GM21423 (cell line): ENCODE data around the gene NFKBIB.
A peak's percentile ranks its signal among the peaks of the same experiment; 100 is the strongest.
"Not testable (repeated sequence)": the region's sequence is repeated elsewhere in the genome, so short reads cannot be mapped to it uniquely, and the experiment has no call there.

ENCODE experiments used
- ATAC-seq: cut with Tn5 transposase; IDR thresholded peaks from one replicate; pipeline ENCODE4 v1.9.1; 2021; ENCODE audit warnings: mild to moderate bottlenecking, moderate library complexity; ENCODE audit not compliant: unreplicated experiment

NFKBIB gene

DNA sequence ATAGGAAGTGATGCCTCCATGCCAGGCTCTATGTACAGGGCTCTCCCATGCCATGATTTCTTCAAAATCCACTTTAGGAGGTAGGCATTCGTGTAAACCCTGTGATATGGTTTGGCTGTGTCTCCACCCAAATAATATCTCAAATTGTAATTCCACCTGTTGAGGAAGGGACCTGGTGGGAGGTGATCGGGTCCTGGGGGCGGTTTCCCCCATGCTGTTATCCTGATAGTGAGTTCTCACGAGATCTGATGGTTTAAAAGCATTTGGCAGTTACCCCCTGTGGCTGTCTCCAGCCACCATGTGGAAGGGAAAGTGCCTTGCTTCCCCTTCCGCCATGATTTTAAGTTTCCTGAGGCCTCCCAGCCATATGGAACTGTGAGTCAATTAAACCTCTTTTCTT lies 22.7 kb downstream of the NFKBIB start:
- no peak for ATAC-seq

DNA sequence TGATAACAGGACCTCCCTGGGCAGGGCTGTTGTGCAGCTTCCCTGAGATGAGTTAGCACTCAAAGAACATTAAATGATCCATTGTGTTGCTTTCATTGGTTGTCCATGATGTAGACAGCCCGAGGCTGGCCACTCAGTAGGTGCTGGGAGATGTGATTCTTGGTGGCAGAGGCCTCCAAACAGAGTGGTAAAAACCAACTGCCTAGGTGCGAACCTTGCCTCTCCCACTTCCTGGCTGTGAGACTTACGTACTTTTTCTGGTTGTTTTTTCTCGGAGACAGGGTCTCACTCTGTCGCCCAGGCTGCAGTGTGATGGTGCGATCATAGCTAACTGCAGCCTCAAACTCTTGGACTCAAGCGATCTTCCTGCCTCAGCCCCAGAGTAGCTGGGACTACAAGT lies 24.6 kb downstream of the NFKBIB start:
- ATAC-seq, result no peak

DNA sequence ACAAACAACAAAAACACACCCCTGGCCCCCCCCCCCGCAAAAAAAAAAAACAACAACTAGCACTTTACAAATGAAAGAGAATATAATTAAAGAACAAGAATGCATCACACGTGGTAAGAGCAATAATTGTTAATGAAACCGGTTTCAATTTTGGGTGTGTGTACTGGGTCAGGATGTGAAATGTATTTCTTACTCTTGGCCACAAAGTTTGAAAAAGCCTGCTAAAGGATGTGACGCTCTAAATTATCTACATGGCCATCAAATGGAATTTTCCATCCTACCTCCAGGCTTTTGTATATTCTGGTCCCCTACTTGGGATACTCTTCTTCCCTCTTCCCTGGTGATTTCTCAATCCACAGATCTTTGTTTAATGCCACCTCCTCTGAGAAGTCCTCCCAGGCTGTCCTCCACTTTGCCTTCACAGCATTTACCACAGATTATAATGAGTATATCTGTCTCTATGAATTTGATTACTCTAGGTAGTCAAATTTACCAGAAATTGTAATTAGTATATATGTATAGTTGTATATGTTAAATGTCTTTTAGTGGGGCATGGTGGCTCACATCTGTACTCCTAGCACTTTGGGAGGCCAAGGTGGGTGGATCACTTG lies 28.7 kb downstream of the NFKBIB start:
- no peak for ATAC-seq

DNA sequence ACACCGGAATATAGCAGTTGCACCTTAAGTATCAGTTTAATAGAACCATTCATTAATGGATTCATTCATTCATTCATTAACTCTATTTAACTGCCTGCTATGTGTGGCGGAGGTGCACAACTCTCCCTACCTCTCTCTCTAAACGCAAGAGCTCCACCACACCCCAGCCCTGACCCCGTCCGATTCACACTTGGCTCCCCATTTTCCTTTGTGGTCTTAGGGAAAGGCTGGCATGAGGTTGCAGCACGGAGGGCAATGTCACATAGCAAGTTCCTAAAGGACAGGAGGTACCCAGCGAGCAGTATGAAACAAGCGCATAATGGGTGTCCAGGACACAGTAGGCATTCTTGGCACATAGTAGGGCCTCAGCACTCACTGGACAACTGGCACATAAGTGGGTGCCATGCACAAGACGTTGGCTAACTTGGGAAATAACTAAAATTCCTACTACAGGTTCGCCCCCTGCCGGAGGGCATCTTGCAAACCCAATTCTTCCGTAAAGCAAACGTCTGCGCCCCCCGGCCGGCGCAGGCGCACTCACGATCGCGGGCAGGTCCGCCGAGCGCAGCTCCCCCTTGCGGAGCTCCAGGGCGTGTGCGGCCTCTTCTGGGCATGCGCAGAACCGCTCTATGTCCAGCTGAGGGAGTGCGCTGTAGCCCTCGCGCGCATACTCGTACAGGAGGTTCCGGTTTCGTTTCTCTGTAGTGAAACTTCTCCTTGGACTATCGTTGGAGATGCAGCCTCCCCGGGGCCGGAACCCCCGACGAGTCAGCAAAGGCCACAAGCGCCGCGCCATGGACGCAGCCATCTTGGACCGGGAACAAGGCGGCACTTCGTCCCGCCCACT lies 30.4 kb downstream of the NFKBIB start, which contains the start of gene SARS2:
Gene SARS2, minus strand, starts transcription at position 835 of the 847 bp plus-strand sequence. Its CDS starts 27 bp downstream, at position 808.
- ATAC-seq, result peak; percentile 70

DNA sequence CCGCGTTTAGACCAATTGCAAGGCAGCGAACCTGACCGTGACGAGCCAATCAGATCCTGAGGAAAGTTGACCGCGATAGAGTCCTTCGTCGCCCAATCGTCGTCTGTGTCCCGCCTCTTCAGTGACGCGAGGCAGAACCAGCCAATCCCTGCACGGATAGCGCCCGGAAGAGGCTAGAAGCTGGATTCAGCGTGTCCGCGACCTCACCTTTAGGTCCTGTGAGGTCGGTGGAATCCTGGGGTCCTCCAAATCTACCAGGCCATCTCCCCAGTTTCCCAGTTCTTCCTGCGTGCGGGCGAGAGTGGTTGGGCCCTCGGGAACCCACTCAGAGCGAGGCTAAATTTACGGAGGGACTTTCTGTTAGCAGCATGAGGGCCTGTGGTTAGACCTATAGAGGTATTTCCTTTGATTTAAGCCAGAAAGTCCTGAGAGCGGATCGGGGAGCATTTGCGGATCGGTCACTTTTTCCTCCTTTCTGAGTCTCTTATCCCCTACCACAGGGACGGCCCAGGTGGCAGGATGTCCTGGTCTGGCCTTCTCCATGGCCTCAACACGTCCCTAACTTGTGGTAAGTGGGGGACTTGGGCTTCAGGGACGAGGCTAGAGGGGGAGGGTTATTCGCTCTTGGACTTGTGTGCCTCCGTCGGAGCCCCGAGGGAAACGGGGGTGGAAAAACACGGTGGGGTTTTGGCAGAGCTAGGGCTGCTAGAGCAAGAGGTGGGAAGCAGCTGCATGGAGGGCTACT lies 31.2 kb downstream of the NFKBIB start, which contains the start of gene MRPS12:
Gene MRPS12, plus strand, starts transcription at position 169 of the 745 bp plus-strand sequence. Its CDS starts 351 bp downstream, at position 520.
- peak; percentile 92 for ATAC-seq

DNA sequence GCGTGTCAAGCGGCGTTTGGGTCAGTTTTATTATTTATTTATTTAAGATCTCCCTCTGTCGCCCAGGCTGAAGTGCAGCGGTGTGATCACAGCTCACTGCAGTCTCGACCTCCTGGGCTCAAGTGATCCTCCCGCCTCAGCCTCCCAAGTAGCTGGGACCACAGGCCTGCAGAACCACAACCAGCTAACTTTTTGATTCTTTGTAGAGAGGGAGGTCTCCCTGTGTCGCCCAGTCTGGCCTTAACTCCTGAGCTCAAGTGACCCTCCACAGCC lies 31.7 kb downstream of the NFKBIB start:
- no peak for ATAC-seq

DNA sequence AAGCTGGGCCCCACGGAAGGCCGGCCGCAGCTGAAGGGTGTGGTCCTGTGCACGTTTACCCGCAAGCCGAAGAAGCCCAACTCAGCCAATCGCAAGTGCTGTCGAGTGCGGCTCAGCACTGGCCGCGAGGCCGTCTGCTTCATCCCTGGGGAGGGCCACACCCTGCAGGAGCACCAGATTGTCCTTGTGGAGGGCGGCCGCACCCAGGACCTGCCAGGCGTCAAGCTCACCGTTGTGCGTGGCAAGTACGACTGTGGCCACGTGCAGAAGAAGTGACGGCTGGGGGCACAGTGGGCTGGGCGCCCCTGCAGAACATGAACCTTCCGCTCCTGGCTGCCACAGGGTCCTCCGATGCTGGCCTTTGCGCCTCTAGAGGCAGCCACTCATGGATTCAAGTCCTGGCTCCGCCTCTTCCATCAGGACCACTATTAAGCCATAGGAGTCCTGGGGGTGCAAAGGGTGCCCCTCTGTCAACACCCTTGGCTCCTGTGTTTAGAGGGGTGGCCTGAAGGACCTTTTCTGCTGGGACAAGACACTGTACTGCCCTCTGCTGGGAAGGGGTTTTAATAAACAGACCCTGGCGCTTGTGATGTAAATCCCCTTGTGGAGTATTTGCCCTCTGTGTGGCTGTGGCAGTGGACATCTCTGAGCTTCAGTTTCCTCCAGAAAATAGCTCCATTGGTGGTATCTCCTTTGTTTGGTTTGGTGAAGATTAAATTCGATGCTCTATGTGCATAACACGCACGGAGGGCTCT lies 32.8 kb downstream of the NFKBIB start:
- ATAC-seq, result no peak

DNA sequence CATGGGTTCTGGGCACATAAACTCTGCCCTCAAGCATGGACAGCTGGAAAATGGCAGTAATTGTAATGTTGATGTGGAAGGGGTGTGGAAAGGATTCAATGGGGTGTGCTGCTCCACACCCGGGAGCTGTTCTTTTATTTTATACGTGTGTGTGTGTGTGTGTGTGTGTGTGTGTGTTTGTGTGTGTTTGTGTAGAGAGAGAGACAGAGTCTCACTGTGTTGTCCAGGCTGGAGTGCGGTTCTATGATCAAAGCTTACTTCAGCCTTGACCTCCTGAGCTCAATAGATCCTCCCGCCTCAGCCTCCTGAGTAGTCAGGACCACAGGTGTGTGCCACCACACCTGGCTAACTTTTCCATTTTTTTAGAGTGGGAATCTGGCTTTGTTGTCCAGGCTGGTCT lies 33.8 kb downstream of the NFKBIB start:
- no peak for ATAC-seq

DNA sequence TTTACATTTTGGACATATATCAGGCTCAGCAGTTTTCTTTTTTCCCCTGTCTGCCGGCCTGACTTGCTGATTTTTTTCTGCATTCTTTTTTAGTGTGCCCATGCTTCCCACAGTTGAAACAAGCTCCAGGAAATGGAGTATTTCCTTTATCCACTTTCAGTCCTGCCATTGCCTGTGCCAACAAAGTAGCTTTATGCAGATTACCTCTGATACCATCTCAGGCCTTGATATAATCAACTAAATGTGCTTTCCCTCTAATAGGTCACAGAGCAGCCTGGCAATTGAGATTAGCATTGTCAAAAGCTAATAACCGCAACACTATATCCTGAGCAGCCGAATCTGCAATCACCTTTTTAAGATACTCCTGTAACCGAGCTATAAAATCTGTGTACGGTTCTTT lies 40.2 kb downstream of the NFKBIB start:
- ATAC-seq, result no peak

DNA sequence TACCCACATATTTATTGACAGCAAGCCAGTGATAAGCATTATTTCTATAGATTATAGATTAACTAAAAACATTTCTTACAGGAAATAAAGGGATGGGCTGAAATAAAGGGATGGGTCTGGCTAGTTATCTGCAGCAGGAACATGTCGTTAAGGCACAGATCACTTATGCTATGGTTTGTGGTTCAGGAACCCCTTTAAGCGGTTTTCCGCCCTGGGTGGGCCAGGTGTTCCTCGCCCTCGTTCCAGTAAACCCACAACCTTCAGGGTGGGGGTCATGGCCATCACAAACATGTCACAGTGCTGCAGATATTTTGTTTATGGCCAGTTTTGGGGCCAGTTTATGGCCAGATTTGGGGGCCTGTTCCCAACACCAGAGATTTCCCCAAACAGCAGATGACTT lies 41.7 kb downstream of the NFKBIB start:
- not testable (repeated sequence) for ATAC-seq

DNA sequence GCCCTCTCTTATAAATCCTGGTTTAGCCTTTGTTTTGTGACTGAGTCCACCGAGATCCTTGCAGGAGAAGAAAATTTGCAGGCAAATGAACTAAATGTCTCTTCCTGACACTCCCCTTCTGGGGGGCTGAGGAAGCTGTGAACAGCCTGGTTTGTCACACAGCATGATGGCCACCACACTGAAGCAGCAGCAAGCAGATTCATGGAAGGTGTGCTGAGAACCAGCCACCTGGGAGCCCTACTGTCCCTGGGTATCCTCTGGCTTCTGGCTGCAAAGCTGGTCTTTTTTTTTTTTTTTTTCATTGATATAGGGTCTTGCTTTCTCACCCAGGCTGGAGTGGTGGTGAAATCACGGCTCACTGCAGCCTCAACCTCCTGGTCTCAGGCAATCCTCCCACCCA lies 42.2 kb downstream of the NFKBIB start:
- no peak for ATAC-seq

DNA sequence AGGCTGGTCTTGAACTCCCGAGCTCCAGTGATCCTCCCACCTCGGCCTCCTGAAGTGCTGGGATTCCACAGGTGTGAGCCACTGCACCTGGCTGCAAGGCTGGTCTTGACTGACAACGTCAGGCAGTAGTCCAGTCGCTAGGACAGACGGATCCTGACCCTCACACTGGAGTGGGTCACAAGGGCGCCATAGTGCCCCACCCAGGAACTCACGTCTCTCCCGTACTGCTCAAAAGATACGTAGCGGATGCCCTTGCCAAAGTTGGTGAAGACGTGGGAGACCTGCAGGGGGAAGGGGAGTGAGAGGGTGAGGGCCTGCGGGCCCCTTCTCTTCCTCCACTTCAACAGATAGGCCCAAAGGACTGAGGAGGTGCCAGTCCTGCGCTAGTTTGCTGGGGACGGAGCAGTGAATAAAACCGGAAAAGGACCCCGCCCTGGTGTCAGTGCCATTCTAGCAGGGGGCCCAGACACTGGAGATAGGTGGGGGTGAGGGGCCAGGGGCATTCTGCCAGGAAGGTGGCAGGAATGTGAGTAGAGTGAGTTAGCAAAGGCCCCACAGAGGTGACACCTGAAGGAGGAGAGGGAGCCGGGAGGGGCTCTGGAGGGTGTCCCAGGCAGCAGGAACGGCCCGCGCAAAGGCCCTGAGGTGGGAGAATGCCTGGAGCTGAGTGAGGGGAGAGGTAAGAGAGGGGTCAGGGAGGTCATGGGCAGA lies 42.9 kb downstream of the NFKBIB start:
- ATAC-seq, result no peak

DNA sequence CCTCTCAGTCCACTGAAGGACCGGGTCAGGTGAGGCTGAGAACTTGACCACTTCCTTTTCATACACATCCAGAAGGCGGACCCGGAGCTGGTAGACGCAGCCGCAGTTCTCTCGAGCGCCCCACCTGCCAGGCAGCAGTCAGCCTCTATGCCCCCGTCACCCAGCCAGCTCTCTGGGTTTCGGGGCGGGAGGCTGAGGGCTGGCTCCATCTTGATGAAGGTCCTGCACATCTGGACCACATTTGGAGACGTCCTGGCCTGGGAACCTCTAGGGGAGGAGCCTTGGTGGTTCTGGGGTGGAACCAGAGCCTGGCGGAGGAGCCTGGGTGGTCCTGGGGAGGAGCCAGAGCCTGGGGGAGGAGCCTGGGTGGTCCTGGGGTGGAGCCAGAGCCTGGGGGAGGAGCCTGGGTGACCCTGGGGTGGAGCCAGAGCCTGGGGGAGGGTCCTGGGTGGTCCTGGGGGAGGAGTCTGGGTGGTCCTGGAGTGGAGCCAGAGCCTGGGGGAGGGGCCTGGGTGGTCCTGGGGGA lies 45.3 kb downstream of the NFKBIB start:
- ATAC-seq, result no peak

DNA sequence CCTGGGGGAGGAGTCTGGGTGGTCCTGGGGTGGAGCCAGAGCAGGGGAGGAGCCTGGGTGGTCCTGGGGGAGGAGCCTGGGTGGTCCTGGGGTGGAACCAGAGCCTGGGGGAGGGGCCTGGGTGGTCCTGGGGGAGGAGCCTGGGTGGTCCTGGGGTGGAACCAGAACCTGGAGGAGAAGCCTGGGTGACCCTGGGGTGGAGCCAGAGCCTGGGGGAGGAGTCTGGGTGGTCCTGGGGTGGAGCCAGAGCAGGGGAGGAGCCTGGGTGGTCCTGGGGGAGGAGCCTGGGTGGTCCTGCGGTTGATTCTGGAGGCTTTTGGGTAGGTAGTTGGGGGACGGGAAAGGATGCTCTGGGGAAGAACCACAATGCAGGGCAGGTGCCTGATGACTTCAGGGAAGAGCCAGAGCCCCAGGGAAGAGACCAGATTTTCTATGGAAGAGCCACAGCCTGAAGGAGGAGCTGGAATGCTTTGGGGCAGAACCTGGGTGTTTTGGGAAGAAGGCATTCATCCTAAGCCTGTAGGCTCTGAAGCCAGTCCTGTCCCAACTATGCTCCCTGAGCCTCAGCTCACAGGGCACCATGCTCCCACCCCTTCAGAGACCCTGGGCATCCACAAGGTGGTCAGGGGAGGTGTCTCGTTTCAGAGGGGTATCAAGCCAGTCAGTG lies 45.9 kb downstream of the NFKBIB start:
- ATAC-seq, result no peak

DNA sequence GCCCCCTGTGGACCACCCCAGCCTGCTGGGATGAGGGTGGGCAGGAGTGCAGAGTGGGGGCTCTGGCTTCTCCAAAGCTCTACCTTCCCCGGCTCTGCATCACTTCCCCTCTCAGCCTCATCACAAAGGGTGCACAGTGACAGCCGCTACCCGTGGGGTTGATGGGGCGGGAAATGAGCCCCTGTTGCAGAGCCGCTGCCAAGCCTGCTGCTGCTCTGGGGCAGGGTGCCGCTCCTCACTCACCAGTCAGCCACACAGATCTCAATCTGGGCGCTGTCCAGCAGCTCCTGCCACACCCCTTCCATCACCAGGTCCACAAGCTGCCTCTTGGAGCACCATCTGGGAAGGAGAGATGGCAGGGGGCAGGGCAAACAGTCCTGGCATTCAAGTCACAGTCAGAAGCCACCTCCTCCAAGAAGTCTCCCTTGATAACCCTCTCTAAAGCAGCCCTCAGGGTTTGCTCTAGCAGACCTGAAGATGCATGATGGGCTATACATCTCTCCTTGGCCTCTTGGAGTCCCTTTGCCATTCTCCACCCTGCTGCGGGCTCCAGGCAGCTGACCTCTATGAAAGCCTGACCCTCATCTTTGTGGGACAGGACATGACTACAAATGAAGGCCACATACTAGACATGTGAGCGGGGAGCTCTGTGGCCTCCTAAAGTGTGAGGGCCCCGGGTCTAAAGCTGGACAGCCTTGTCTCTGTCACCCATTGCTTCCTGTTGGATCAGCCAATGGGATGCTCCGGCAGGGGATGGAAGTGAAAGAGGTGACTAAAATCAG lies 46.7 kb downstream of the NFKBIB start:
- ATAC-seq, result no peak

DNA sequence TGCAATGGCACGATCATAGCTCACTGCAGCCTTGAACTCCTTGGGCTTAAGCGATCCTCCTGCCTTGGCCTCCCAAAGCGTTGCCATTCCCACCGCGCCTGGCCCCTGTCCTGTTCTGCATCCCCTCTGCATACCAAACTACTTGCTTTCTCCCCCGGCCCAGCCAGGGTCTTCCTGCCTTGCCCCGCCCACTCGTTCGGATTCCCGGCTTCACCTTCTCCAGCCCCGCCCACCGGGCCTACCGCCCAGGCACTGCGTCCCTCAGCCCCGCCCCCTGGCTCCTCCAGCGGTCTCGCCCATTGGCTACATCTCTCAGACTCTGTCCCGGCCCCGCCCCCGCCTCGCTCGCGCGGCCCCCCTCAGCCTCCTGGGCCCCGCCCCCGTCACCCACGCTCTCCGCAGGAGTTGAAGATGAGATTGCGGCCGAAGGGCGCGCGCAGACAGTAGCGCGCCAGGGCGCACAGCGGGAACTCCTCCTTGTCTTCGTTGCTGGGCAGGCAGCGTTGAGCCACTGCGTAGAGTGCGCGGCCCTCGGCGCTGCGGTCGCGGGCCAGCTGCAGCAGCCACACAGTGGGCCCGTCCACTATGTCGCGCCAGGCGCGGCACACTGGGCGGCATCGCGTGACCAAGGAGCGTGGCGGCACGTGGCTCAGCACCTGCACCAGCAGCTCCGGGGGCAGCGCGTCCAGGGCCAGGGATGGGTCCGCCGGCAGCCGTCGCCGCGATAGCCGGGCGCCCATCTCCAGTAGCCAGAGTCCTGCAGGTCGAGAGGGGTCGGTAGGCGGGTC lies 50.0 kb downstream of the NFKBIB start:
- no peak for ATAC-seq

DNA sequence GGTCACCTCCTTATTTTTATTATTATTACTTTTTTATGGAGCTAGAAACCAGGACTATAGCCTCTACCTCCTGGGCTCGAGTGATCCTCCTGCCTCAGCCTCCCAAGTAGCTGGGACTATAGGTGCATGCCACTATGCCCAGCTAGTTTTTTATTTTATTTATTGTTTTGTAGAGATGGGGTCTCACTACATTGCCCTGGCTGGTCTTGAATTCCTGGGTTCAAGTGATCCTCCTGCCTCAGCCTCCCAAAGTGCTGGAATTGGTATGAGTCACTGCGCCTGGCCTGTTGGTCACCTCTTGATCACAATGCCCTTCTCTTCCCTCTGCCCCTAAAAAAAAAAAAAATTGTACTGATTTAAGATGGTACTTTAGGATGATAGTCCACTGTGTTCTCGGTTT lies 51.4 kb downstream of the NFKBIB start:
- no peak for ATAC-seq
